Measurements from ENCODE around the gene TLX3. TPM values are rescaled to one million over a fixed set of nuclear protein-coding genes. Genes with fewer than 3 reads are reported as not detected.

The TLX3 gene
- polyA plus RNA-seq, 1 donor (not counting 4 experiments of a cell fraction or from before 2014, with no cell fraction given): not detected

GRCh38 chr5:171309276-171310211, 496 bp downstream of the TLX3 start:
- Histone ChIP-seq H4K20me1 (ENCODE audit: control insufficient read depth, extremely low read depth, insufficient read depth, low read length) (peaks cover 3% of the 10 kb centered on the region), H2AFZ (ENCODE audit: control insufficient read depth, low read length) (no peak overlapping the region), H3K27ac (ENCODE audit: control insufficient read depth, insufficient read depth, low read length) (no peak overlapping the region), H3K36me3 (ENCODE audit: control insufficient read depth in 2 of 2, extremely low read depth in 1 of 2, insufficient read depth in 2 of 2, low read length in 2 of 2) (no peaks in the 10 kb centered on the region), H3K79me2 (ENCODE audit: control insufficient read depth, insufficient read depth, low read length) (no peaks in the 10 kb centered on the region), H3K27me3 (ENCODE audit: control insufficient read depth, extremely low read depth, insufficient read depth, low read length) (peaks cover 95% of the 10 kb centered on the region), H3K9me3 (ENCODE audit: control insufficient read depth, low read depth, low read length) (no peaks in the 10 kb centered on the region), H3K9me1 (ENCODE audit: control insufficient read depth, extremely low read depth, insufficient read depth, low read length) (no peaks in the 10 kb centered on the region), H3K9ac (ENCODE audit: control insufficient read depth, extremely low read depth, insufficient read depth, low read length) (no peak overlapping the region), H3K4me1 (ENCODE audit: control insufficient read depth, extremely low read depth, insufficient read depth, low read length) (no peaks in the 10 kb centered on the region), H3K4me3 (ENCODE audit: control insufficient read depth in 2 of 3, extremely low read depth in 1 of 3, insufficient read depth in 2 of 3, low read depth in 1 of 3, low read length in 3 of 3) (no peak overlapping the region), H3K4me2 (ENCODE audit: control insufficient read depth, extremely low read depth, insufficient read depth, low read depth, low read length) (no peak overlapping the region)
- FAIRE-seq: no peak
- no peak for DNase-seq (ENCODE audit: low read depth, low spot score)
- TF ChIP-seq EZH2 (IDR thresholded peaks at IDR 0.05; ENCODE audit: low read length) (peak; percentile 79), CTCF (optimal IDR thresholded peaks at IDR 0.05 in 1 of 3, IDR thresholded peaks at IDR 0.05 in 1 of 3, conservative IDR thresholded peaks at IDR 0.05 in 1 of 3; ENCODE audit: extremely low read depth in 1 of 3, insufficient read depth in 2 of 3, low read length in 3 of 3) (no peak)
- dilution Hi-C loops (cut with MboI; ENCODE audit: extremely low pct_ligation_motif_present, low sequenced_read_pairs): no loop called here

- peaks cover 95% of the 10 kb centered on the region for H3K27me3 ChIP-seq (ENCODE audit: control insufficient read depth, extremely low read depth, insufficient read depth, low read length)
- dilution Hi-C loops (cut with MboI; ENCODE audit: extremely low pct_ligation_motif_present, low sequenced_read_pairs): no loop called here
- no peaks in the 10 kb centered on the region for H3K36me3 ChIP-seq (ENCODE audit: control insufficient read depth in 2 of 2, extremely low read depth in 1 of 2, insufficient read depth in 2 of 2, low read length in 2 of 2)
Measured at GRCh38 chr5:171310212-171310818, 1.3 kb downstream of the TLX3 start.

More at GRCh38 chr5:171310212-171310818, 1.3 kb downstream of the TLX3 start:
- Histone ChIP-seq H3K9me1 (ENCODE audit: control insufficient read depth, extremely low read depth, insufficient read depth, low read length) (no peaks in the 10 kb centered on the region), H3K27ac (ENCODE audit: control insufficient read depth, insufficient read depth, low read length) (no peak overlapping the region), H3K9me3 (ENCODE audit: control insufficient read depth, low read depth, low read length) (no peaks in the 10 kb centered on the region), H3K79me2 (ENCODE audit: control insufficient read depth, insufficient read depth, low read length) (no peaks in the 10 kb centered on the region), H2AFZ (ENCODE audit: control insufficient read depth, low read length) (no peak overlapping the region), H3K4me2 (ENCODE audit: control insufficient read depth, extremely low read depth, insufficient read depth, low read depth, low read length) (no peak overlapping the region), H3K9ac (ENCODE audit: control insufficient read depth, extremely low read depth, insufficient read depth, low read length) (no peak overlapping the region), H3K4me1 (ENCODE audit: control insufficient read depth, extremely low read depth, insufficient read depth, low read length) (no peaks in the 10 kb centered on the region), H4K20me1 (ENCODE audit: control insufficient read depth, extremely low read depth, insufficient read depth, low read length) (peaks cover 3% of the 10 kb centered on the region), H3K4me3 (ENCODE audit: control insufficient read depth in 2 of 3, extremely low read depth in 1 of 3, insufficient read depth in 2 of 3, low read depth in 1 of 3, low read length in 3 of 3) (no peak overlapping the region)
- DNase-seq (ENCODE audit: low read depth, low spot score) (no peak), FAIRE-seq (no peak)
- TF ChIP-seq EZH2 (IDR thresholded peaks at IDR 0.05; ENCODE audit: low read length) (no peak), CTCF (optimal IDR thresholded peaks at IDR 0.05 in 1 of 3, IDR thresholded peaks at IDR 0.05 in 1 of 3, conservative IDR thresholded peaks at IDR 0.05 in 1 of 3; ENCODE audit: extremely low read depth in 1 of 3, insufficient read depth in 2 of 3, low read length in 3 of 3) (peak; percentile 30 to 77 (median 55))

Data from keratinocyte (primary cell).